ENCODE results near the gene ADAM12.
"Not testable (repeated sequence)": the region's sequence is repeated elsewhere in the genome, so short reads cannot be mapped to it uniquely, and the experiment has no call there.

The ADAM12 gene

GRCh38 chr10:126373147-126373546 lies 15.1 kb downstream of the ADAM12 start:
- no peak for DNase-seq

DNA sequence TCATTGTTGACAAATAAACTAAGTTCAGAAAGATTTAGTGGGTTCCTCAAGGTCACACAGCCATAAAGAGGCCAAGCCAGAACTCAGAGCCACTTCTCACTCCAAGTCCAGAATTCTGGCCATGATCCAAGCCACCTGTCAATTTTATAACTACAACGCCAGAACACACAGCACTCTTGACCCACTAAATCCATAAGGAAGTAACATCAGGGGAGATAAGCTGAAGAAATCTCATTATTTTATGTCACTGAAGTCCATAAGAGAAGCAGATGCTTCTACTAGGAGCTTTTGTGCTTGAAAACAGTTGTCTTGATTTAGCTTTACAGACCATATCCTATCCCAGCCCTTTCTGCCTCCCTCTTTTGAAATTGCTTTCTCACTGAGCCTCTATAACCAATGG lies 15.9 kb downstream of the ADAM12 start:
- DNase-seq, result no peak

DNA sequence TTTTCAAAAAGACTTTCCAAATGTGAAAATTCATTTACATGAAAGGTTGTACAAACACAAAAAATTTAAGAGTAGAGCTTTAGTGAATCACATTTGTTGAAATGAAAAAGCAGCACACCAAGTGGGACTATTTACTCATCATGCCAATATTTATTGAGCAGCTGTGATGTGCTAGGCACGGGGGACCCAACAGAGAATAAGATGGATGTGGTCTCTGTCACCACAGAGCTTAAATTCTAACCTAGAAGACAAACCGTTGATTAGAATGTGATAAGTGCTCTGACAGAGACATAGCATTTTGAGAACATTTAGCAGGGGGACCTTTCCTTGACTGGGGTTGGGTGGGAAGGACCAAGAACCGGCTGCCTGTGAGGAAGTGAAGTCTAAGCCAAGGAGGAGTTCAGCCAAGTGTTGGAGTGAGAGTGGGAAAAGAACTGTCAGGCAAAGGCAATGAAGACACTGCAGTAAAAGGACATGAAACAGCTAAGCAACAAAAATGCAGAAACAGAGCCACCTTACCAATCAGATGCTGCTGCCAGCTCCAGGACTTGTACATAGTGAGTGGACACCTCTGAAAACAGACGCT lies 19.1 kb downstream of the ADAM12 start:
- no peak for DNase-seq

- DNase-seq, result no peak
Observed at GRCh38 chr10:126357169-126357568, 31.1 kb downstream of the ADAM12 start.

DNA sequence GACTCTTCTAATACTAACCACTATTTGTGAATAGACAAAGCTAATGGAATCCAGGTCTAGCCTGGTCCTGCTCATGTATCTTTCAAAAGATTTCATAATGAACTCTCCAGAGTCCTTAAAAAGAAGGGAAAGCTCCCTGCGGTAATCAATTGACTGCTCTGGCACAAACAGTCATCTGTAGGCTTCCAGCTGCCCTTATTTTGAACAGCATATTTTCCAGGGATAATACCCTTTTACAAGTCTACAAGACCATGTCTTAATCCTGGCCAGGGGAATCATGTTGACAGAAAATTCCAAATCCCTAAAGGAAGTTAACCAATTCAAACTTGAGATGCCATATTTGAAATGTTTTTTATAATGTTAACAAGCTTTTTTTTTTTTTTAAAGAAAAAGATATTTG lies 34.6 kb downstream of the ADAM12 start:
- DNase-seq, result no peak

GRCh38 chr10:126352453-126352852 lies 35.8 kb downstream of the ADAM12 start:
- DNase-seq, result no peak

GRCh38 chr10:126351021-126351420 lies 37.3 kb downstream of the ADAM12 start:
- no peak for DNase-seq

- no peak for DNase-seq
Observed at GRCh38 chr10:126350216-126350992, 37.9 kb downstream of the ADAM12 start.

- DNase-seq, result no peak
Observed at GRCh38 chr10:126349676-126350075, 38.6 kb downstream of the ADAM12 start.

GRCh38 chr10:126349101-126349500 lies 39.2 kb downstream of the ADAM12 start:
- DNase-seq, result no peak

GRCh38 chr10:126343496-126343895 lies 44.8 kb downstream of the ADAM12 start:
- DNase-seq, result not testable (repeated sequence)

DNA sequence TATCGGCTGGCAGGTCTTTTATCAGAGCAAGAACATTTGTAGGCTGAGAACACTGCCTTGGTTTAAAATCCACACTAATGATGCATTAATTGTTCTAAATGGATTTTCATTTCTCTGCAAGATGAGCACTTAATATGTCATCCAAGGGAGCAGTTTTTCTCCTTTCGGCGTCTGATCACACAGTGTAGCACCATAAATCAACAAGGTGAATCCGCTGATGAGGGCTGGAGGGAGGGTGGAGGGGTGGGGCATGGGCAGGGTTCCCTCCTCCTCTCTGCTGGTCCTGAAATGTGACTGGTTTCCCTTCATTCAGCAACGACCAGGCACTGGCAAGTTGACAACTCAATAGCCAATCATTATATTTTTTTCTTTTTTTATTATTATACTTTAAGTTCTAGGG lies 45.6 kb downstream of the ADAM12 start:
- DNase-seq, result no peak

DNA sequence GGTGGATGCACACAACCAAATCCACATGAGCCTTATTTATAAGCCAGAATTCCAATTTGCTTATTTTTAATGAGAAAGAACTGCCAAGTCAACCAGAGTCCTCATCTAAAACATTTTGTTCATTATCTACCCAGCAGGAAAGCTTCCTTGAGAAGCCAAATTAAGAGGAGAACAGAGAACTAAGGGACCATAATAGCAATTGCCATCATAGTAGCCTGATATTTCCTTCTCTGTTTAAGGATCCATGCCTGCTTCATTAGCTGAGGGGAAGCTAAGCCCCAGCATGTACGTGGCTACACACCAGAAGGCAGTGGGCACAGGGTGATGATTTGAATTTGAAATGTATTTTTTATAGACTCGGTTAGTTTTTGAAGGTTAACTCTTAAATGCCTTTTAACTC lies 46.8 kb downstream of the ADAM12 start:
- DNase-seq, result no peak

DNA sequence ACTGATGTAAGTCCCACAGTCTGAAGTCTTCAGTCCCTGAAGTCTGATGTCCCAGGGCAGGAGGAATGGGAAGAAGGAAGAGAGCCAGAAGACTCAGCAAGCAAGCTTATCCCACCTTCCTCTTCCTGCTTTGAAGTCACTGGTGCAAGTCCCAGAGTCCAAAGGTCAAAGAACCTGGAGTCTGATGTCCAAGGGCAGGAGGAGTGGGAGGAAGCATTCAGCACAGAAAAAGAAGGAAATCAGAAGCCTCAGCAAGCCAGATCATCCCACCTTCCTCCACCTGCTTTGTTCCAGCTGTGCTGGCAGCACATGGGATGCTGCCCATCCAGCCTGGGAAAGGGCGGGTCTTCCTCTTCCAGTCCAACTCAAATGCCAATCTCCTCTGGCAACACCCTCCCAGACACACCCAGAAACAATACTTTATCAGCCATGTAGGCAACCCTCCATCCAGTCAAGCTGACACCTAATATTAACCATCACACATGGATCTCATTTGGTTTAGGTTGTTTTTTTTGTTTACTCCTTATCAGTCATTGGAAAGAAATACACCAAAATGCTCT lies 50.9 kb downstream of the ADAM12 start:
- no peak for DNase-seq

DNA sequence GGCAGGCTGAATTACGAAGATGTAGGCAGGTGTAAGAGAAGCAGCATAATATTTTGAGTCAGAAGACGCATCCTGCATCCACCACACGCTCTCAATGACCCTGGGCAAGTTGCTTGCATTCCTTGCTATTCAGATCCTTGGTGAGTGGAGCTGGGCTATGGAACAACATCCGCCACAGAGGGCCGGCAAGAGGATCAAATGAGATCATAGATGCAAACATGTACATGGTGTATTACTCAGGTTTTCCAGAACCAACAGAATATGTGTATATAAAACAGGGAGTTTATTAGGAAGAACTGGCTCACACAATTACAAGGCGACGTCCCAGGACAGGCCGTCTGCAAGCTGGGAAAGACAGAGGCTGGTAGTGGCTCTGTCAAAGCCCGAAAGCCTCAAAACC lies 51.5 kb downstream of the ADAM12 start:
- no peak for DNase-seq

- DNase-seq, result no peak
Observed at GRCh38 chr10:126334272-126334671, 54.0 kb downstream of the ADAM12 start.

GRCh38 chr10:126332576-126332975 lies 55.7 kb downstream of the ADAM12 start:
- no peak for DNase-seq

DNA sequence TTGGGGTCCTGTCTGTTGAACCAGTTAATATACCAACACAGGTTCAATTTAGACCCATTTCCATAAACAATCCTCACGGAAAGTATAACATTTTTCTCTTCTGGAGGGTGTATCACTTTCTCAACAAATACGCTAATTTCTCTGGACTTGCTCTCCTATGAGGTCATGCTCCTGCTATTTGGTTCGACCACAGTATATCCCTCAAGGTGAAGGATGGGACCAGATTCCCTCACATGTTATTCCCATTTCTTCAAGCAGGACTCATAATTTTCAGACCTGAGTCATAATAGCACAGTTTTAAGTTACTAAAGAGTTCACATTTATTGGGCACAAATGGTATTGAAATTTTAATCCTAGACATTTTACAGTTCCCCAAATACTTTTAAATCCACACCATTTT lies 57.2 kb downstream of the ADAM12 start:
- DNase-seq, result no peak

- no peak for DNase-seq
Observed at GRCh38 chr10:126324826-126325225, 63.5 kb downstream of the ADAM12 start.

GRCh38 chr10:126321440-126321839 lies 66.8 kb downstream of the ADAM12 start:
- no peak for DNase-seq

DNA sequence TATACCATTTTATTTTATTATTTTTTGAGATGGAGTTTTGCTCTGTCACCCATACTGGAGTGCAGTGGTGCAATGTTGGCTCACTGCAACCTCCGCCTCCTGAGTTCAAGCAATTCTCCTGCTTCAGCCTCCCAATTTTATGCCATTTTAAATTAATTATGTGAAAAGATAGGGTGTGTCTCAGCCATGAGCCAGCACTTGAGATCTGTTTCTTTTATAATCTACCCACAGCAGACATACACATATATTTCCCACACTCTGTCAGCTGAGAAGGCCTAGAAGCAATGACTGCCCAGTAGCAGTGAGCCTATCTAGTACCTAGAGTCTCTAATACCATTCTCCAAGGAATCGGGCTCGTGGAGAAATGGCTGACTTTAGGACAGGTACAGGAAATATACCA lies 70.5 kb downstream of the ADAM12 start:
- DNase-seq, result no peak

DNA sequence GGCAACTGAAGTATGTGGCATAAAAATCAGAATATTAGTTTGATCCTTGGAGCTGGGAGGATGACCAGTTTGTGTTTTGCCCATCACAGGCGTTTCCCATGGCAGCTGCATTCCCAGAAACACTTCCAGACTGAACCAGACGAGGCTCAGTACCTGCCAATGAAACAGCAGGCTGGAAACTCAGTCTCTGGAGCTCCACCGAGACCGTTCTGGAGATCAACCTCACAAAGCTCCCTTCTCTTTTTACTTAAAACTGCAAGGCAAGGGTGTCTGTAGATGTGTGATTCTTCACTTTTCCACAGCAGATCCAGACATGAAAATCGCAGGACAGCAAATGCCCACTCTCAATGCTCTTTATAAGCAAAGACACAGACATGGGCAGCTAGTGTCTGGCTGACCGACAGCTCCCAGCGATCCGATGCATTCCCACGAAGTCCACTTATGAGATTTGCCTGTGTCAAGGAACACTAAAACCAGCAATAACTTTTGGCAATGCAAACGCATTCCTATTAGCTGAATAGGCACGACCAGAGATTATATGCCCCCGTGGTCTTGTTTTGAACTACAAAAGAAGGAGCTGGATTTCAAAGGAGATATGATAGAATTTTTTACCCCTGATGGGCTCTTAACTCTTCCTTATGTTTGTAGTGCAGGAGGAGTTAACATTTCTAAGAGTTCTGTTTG lies 72.6 kb downstream of the ADAM12 start:
- DNase-seq, result no peak

GRCh38 chr10:126314863-126315493 lies 73.3 kb downstream of the ADAM12 start:
- DNase-seq, result no peak

Data from stimulated activated CD4-positive, alpha-beta T cell treated with anti-CD3 and anti-CD28 coated beads, Interleukin-4, amount 100 ng/mL, for 4 hours (primary cell).